Measurements from ENCODE around the gene ZNF672. TPM values are rescaled to one million over a fixed set of nuclear protein-coding genes. Genes with fewer than 3 reads are reported as not detected.

ZNF672 gene
- total and polyA plus RNA-seq, 2 of the 13 experiments (the other 11 are each of a cell fraction or from before 2014, with no cell fraction given), result 17.2 to 22.9 TPM

DNA sequence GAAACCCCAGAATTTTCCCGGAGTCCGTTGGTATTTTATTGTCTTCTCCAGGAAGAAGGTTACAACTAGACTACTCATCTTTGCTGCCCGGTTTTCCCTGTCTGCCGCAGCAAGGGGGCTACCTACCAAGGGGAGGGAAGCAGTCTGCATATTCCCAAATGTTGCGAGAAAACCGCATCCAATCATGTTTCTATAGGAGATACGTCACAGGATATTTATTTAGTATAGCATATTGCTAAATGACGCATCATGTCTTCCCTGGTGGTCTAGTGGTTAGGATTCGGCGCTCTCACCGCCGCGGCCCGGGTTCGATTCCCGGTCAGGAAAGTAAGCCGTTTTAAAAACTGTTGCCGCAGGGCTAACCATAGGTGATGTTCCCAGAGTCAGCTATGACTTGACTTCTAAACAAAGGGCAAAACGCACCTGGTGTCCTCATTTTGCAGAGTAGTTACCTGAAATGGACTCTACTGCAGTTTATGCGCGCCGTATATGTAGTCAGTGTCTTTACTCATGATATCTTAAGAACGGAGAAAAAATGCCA is 36.0 kb downstream of the ZNF672 start (continued):
- TF ChIP-seq, protein P1, sequence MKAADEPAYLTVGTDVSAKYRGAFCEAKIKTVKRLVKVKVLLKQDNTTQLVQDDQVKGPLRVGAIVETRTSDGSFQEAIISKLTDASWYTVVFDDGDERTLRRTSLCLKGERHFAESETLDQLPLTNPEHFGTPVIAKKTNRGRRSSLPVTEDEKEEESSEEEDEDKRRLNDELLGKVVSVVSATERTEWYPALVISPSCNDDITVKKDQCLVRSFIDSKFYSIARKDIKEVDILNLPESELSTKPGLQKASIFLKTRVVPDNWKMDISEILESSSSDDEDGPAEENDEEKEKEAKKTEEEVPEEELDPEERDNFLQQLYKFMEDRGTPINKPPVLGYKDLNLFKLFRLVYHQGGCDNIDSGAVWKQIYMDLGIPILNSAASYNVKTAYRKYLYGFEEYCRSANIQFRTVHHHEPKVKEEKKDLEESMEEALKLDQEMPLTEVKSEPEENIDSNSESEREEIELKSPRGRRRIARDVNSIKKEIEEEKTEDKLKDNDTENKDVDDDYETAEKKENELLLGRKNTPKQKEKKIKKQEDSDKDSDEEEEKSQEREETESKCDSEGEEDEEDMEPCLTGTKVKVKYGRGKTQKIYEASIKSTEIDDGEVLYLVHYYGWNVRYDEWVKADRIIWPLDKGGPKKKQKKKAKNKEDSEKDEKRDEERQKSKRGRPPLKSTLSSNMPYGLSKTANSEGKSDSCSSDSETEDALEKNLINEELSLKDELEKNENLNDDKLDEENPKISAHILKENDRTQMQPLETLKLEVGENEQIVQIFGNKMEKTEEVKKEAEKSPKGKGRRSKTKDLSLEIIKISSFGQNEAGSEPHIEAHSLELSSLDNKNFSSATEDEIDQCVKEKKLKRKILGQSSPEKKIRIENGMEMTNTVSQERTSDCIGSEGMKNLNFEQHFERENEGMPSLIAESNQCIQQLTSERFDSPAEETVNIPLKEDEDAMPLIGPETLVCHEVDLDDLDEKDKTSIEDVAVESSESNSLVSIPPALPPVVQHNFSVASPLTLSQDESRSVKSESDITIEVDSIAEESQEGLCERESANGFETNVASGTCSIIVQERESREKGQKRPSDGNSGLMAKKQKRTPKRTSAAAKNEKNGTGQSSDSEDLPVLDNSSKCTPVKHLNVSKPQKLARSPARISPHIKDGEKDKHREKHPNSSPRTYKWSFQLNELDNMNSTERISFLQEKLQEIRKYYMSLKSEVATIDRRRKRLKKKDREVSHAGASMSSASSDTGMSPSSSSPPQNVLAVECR (CRISPR knock-in tag; IDR thresholded peaks at IDR 0.05; ENCODE audit: borderline replicate concordance), result no peak
- TF ChIP-seq HOXA7 (CRISPR knock-in tag; IDR thresholded peaks at IDR 0.05) (0 out of 2 replicates have a peak, but pooled peaks have one; percentile 25), MEIS1 (CRISPR knock-in tag; IDR thresholded peaks at IDR 0.05; ENCODE audit: borderline replicate concordance) (no peak), ETV5 (CRISPR knock-in tag; IDR thresholded peaks at IDR 0.05; ENCODE audit: borderline replicate concordance) (no peak), FOXK1 (CRISPR knock-in tag; IDR thresholded peaks at IDR 0.05; ENCODE audit: borderline replicate concordance, low read depth) (no peak; the same call in 1 of the 2 replicates), BRF2 (CRISPR knock-in tag; IDR thresholded peaks at IDR 0.05) (peak; percentile 35; the same call in 1 of the 2 replicates), ZNF253 (CRISPR knock-in tag; IDR thresholded peaks at IDR 0.05; ENCODE audit: borderline replicate concordance) (0 out of 2 replicates have a peak, but pooled peaks have one; percentile 46), RAD51 (IDR thresholded peaks at IDR 0.05; ENCODE audit: borderline replicate concordance) (no peak), ZNF382 (CRISPR knock-in tag; IDR thresholded peaks at IDR 0.05; ENCODE audit: borderline replicate concordance) (no peak), ZNF746 (CRISPR knock-in tag; IDR thresholded peaks at IDR 0.05) (no peak; the same call in 1 of the 2 replicates), HOXA9 (CRISPR knock-in tag; IDR thresholded peaks at IDR 0.05; ENCODE audit: borderline replicate concordance) (no peak), PAWR (CRISPR knock-in tag; IDR thresholded peaks at IDR 0.05; ENCODE audit: borderline replicate concordance) (no peak), MED1 (CRISPR knock-in tag; IDR thresholded peaks at IDR 0.05) (0 out of 2 replicates have a peak, but pooled peaks have one; percentile 31), ARNT (IDR thresholded peaks at IDR 0.05) (no peak), KDM6A (CRISPR knock-in tag; IDR thresholded peaks at IDR 0.05; ENCODE audit: low read depth) (no peak), CSRNP2 (CRISPR knock-in tag; conservative IDR thresholded peaks at IDR 0.05; ENCODE audit: low read depth) (no peak), RFX5 (IDR thresholded peaks at IDR 0.05; ENCODE audit: low read depth, low read length) (no peak), NFIC (IDR thresholded peaks at IDR 0.05; ENCODE audit: low read length) (peak; percentile 23; the same call in 1 of the 2 replicates)
- TF ChIP-seq, protein P2, sequence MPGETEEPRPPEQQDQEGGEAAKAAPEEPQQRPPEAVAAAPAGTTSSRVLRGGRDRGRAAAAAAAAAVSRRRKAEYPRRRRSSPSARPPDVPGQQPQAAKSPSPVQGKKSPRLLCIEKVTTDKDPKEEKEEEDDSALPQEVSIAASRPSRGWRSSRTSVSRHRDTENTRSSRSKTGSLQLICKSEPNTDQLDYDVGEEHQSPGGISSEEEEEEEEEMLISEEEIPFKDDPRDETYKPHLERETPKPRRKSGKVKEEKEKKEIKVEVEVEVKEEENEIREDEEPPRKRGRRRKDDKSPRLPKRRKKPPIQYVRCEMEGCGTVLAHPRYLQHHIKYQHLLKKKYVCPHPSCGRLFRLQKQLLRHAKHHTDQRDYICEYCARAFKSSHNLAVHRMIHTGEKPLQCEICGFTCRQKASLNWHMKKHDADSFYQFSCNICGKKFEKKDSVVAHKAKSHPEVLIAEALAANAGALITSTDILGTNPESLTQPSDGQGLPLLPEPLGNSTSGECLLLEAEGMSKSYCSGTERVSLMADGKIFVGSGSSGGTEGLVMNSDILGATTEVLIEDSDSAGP (CRISPR knock-in tag; IDR thresholded peaks at IDR 0.05; ENCODE audit: borderline replicate concordance), result no peak
- TF ChIP-seq, protein P3, sequence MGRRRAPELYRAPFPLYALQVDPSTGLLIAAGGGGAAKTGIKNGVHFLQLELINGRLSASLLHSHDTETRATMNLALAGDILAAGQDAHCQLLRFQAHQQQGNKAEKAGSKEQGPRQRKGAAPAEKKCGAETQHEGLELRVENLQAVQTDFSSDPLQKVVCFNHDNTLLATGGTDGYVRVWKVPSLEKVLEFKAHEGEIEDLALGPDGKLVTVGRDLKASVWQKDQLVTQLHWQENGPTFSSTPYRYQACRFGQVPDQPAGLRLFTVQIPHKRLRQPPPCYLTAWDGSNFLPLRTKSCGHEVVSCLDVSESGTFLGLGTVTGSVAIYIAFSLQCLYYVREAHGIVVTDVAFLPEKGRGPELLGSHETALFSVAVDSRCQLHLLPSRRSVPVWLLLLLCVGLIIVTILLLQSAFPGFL (CRISPR knock-in tag; IDR thresholded peaks at IDR 0.05), result no peak

Data from HepG2 (cell line).